Eye (tissue), 1 donor: ENCODE measurements around the gene TRIM7.
"Not testable (repeated sequence)": the region's sequence is repeated elsewhere in the genome, so short reads cannot be mapped to it uniquely, and the experiment has no call there.

ENCODE experiments used
- DNase-seq: peaks from one replicate; pipeline ENCODE4 v3.0.0-alpha.2; 2015

TRIM7 gene

DNA sequence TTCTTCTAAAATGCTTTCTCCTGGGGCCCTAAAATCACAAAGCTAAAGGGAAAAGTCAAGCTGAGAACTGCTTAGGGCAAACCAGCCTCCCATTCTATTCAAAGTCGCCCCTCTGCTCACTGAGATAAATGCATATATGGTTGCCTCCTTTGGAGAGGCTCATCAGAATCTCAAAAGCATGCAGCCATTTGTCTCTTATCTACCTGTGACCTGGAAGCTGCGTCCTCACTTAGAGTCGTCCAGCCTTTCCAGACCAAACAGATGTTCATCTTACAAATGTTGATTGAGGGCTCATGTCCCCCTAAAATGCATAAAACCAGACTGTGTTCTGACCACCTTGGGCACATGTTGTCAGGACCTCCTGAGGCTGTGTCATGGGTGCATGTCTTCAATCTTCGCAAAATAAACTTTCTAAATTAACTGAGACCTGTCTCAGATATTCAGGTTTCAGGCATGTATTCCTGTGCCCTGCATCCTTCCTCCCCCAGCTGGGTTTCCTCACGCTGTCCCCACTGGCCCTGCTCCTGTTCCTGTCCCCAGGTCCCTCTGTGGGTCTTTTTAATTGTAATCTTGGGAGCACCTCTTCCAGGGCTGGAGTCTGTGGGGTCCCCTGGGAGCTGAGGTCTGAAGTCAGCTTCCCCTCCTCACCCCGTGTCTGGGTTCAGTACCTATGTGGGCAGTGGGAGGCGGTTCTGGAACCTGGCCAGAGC lies 57.9 kb downstream of the TRIM7 start, which contains the start of gene OR2V2:
Gene OR2V2, plus strand, starts transcription at position 660 of the 710 bp plus-strand sequence. CDS start 7,357 bp downstream, outside the sequence.
- DNase-seq: not testable (repeated sequence)

DNA sequence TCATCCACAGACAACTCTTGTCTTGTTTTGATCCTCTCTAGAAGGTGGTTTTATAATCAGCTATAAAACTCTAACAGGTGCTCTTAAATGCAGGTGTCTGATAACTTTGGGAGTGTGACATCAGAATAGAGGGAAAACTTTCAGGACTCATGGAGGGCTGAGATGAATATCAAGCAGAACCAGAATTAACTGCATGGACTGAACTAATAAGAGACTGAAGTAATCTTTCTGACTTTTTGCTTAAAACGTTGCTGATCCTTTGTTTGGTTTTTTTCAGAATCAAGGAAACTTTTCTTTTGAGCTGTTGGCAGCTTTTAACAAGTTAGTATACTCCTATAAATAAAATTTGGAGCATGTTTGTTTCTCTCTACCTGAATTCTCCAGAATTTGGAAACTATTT lies 59.9 kb downstream of the TRIM7 start:
- DNase-seq: no peak
